GM12801 (cell line): ENCODE measurements around the gene PLEKHM3.

ENCODE experiments used
- CTCF ChIP-seq: IDR thresholded peaks from one replicate; pipeline ENCODE4 v1.5.1; 2011; ENCODE audit warnings: control low read depth; ENCODE audit not compliant: insufficient read length; ENCODE audit errors: extremely low read depth

The PLEKHM3 gene

DNA sequence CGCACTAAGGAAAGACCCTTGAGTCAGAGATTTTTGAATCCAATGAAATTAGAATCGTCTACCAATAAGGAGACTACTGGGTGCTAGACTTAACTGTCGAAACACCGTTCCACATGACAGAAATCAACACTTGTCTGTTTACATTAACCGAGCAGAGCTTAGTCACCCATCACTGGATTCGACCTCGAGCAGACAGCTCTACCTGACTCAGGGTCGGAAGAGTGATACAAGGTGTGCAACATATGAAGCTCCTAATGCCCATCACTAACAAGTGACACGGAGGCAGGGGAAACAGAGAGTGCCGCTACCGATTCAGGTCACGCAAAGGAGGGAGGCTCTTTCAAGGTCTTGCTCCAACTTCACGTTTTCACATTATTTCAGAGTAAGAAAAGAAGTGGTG, 201.5 kb downstream of the PLEKHM3 start:
- TF ChIP-seq CTCF: no peak

GRCh38 chr2:207819839-207820784, 205.2 kb downstream of the PLEKHM3 start:
- TF ChIP-seq CTCF: no peak

- no peak for TF ChIP-seq CTCF
Observed at GRCh38 chr2:207819021-207819797, 206.1 kb downstream of the PLEKHM3 start.

GRCh38 chr2:207816546-207816945, 208.8 kb downstream of the PLEKHM3 start:
- no peak for TF ChIP-seq CTCF

- TF ChIP-seq CTCF: no peak
Observed at GRCh38 chr2:207815254-207815653, 210.1 kb downstream of the PLEKHM3 start.

DNA sequence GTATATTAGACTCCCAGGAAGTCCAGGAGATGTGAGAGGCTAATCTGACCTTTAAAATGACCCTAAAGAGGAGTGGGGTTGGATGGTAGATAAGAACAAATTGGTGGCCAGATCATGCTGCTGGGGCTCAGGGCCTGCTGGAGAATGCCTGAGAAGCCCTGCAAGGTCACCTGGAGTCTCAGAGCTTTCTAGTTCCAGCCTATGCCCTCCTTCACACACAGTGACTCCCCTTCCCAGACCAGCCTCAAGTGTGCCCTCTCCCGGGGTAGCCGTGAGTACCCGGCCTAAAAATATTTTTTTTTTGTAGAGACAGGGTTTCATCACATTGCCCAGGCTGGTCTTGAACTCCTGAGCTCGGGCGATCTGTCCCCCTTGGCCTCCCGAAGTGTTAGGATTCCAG, 211.4 kb downstream of the PLEKHM3 start:
- no peak for TF ChIP-seq CTCF

DNA sequence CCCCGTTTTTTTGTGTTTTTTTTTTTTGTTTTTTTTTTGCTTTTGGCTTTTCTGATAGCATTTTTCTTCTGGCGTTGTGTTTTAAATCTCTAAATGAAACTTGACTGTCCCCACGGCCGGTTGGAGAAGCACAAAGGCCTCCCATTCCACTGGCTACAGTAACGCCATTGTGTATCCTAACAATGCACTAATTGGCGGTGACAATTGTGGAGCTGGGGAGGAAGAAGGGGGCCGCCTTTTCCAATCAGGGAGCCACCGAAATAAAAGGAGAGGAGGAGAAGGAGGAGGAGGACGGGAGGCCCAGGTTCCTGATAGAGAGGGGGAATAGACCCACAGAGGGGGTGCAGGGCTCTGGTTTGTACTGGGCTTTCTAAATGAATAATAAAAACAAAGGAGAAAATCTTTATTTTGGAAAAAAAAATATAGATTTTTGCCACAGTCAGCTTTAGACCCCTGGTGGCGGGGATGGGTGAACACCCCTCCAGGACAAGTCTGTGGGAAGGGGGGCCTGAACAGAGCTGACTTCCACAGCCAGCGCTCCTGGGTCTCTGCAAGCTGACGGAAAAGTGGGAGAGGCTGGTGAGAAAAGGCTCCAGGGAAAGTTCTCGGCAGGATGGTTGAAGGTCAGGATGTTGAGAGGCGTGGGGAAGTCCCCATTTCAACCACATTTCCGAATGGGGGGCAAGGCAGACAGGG, 212.0 kb downstream of the PLEKHM3 start:
- no peak for TF ChIP-seq CTCF
